ENCODE data around the gene FES.

- no peak for TF ChIP-seq EZH2phosphoT487 (IDR thresholded peaks at IDR 0.05; ENCODE audit: borderline replicate concordance, low read depth)
- TF ChIP-seq YY1 (IDR thresholded peaks at IDR 0.05; ENCODE audit: low read depth): no peak
- no peak for TF ChIP-seq IRF3 (IDR thresholded peaks at IDR 0.05; ENCODE audit: low read depth, low read length)
- TF ChIP-seq EP300 (IDR thresholded peaks at IDR 0.05; ENCODE audit: borderline replicate concordance in 1 of 2, low read depth in 1 of 2, low read length in 1 of 2): no peak
- no peak for TF ChIP-seq CTCF (IDR thresholded peaks at IDR 0.05)
Observed at GRCh38 chr15:90876046-90876445, 8.3 kb upstream of the FES start.
